Peyer's patch (tissue), 4 donors: ENCODE results near the gene ANO6.

Experiments
- CTCF ChIP-seq, 6 experiments: fragments of 450-650 bp in 4 of 6; fragments of 200-600 bp in 2 of 6; sonication (generic) in 1 of 6; IDR thresholded peaks; one replicate each; pipeline ENCODE4 v1.5.1; 2017 to 2019; ENCODE audit warnings: antibody characterized with exemption in 6 of 6, mild to moderate bottlenecking in 3 of 6, moderate library complexity in 1 of 6
- POLR2A ChIP-seq, 2 donors: fragments of 450-650 bp; IDR thresholded peaks; one replicate each; pipeline ENCODE4 v1.5.1; 2017; ENCODE audit warnings: antibody characterized with exemption in 2 of 2, mild to moderate bottlenecking in 2 of 2, moderate library complexity in 2 of 2

- TF ChIP-seq CTCF (IDR thresholded peaks at IDR 0.05) (no peak), POLR2A (IDR thresholded peaks at IDR 0.05) (no peak)
These were observed 7.0 kb upstream of the ANO6 start for GRCh38 chr12:45208604-45209487.
